Vagina (tissue), 2 donors: ENCODE data around the gene TENT4A.

ENCODE experiments used
- CTCF ChIP-seq, 3 experiments: fragments of 450-650 bp in 2 of 3; fragments of 200-600 bp in 1 of 3; sonication (generic) in 1 of 3; IDR thresholded peaks; one replicate each; pipeline ENCODE4 v1.5.1; 2017 to 2019; ENCODE audit warnings: antibody characterized with exemption in 3 of 3, mild to moderate bottlenecking in 2 of 3, moderate library complexity in 2 of 3
- POLR2A ChIP-seq, 2 donors: fragments of 450-650 bp; IDR thresholded peaks; one replicate each; pipeline ENCODE4 v1.6.1; 2017; ENCODE audit warnings: antibody characterized with exemption in 2 of 2, mild to moderate bottlenecking in 2 of 2, moderate library complexity in 2 of 2

GRCh38 chr5:6675784-6676491 is 37.3 kb upstream of the TENT4A start:
- TF ChIP-seq CTCF (IDR thresholded peaks at IDR 0.05) (no peak), POLR2A (IDR thresholded peaks at IDR 0.05) (no peak)
